GM20431 (cell line): ENCODE results near the gene TRUB1.
"Not testable (repeated sequence)": the region's sequence is repeated elsewhere in the genome, so short reads cannot be mapped to it uniquely, and the experiment has no call there.

ENCODE experiments used
- in situ Hi-C: fragments of 300-500 bp; cut with MseI, MboI; formaldehyde crosslinking; loops from one replicate; pipeline ENCODE4 v1.15.0; 2020; ENCODE audit warnings: low sequenced_read_pairs; ENCODE audit not compliant: unreplicated experiment

Gene TRUB1

GRCh38 chr10:114937962-114938855 lies at the start of gene TRUB1:
Gene TRUB1, plus strand, starts transcription at chr10:114938195. Its CDS starts 59 bp downstream, at chr10:114938254.
- in situ Hi-C loops, result no loop called here

DNA sequence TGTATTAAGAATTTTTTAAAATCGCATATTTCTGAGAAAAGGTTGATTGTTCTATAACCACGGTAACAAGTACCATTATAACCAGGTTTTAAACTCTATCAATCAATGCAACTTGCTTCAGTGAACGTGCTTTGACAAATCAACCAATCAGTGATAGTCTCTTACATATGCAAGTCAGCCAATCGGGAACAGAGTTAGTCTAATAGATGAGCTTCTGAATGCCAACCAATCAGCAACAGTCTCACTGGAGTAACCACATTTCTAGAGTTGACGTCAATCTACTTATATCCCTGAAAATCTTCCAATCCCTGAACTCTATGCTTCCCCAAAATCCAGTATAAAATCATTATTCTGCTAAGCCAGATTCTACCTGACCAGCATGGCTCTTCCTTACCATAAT lies 44.7 kb upstream of the TRUB1 start:
- in situ Hi-C loops, result no loop called here

DNA sequence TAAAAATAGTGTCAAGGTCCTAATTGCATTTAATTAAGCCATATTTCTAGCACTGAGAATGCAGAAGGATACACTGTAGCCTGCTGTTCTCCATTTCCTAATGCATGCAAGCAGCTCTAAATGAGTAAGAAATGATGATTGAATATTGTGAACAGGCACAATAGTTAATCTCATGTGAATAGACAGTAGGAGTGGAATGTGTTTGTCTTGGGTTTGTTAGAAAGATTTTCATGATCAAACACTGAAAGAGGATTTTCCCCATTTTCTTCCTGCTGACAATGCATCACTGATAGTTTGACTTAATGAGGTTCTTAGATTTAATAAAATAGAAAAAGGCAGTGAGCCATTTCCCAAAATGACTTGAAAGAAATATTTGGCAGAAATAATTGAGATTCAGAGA lies 43.1 kb upstream of the TRUB1 start:
- in situ Hi-C loops, result no loop called here

DNA sequence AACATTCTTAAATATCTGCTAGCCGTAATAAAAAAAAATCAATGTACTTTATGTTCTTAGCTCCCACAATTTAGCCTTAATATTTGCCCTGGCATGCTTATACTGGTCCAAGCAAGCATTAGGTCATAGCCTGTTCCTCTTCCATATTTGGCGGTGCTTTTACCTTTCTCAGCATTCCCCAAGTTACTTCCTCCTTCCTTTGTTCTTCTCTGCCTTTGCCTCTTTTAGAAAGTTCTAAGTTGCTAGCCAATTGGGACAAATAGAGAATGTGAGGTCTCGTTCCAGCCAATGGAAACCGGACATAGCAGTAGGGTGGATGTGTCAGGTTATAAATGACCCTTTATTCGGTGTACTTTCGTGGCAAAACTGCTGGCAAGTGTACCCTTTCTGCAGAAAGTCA lies 41.0 kb upstream of the TRUB1 start:
- in situ Hi-C loops, result not testable (repeated sequence)

GRCh38 chr10:114897593-114897992 lies 40.4 kb upstream of the TRUB1 start:
- in situ Hi-C loops, result no loop called here

DNA sequence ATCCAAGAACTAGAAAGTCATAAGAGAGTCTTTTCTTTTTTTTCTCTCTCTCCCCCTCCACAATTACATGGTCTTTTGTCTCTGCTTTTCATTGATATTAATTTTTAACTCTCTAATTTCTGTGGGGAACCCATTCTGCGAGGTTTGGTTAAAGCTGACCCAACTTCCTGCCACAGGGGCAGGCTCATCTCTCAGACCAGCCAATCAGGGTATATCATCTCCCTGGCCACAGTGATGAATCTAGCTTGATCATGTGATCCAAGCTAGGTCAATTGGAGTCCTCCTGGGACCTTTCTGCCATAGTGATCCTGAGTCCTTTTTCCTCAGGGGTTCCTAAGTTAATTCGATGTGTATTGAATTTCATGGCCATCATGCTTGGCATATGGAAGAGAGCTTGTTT lies 38.0 kb upstream of the TRUB1 start:
- in situ Hi-C loops, result no loop called here

GRCh38 chr10:114900658-114901057 lies 37.3 kb upstream of the TRUB1 start:
- in situ Hi-C loops, result no loop called here

DNA sequence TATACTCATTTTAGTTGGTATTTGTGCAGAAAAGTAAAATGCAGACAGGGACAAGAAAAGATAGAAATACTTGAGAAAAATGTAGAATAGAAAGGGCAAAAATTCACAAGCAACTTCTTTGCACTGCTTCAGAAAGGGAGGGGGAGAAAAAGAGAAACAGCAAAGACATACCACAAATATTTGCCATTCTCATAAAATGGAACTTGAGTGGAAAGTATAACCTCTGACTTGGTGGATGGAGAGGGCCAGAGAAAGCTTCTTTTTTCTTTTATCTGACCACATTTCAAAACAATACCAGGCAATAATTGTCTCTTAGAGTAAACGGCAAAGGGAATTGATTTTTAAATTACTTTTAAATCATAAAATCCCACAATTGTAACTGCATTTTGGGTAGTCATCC lies 35.8 kb upstream of the TRUB1 start:
- in situ Hi-C loops, result no loop called here

GRCh38 chr10:114905450-114905849 lies 32.5 kb upstream of the TRUB1 start:
- in situ Hi-C loops, result no loop called here

GRCh38 chr10:114906981-114907380 lies 31.0 kb upstream of the TRUB1 start:
- in situ Hi-C loops, result no loop called here

GRCh38 chr10:114908896-114909295 lies 29.1 kb upstream of the TRUB1 start:
- in situ Hi-C loops, result no loop called here

DNA sequence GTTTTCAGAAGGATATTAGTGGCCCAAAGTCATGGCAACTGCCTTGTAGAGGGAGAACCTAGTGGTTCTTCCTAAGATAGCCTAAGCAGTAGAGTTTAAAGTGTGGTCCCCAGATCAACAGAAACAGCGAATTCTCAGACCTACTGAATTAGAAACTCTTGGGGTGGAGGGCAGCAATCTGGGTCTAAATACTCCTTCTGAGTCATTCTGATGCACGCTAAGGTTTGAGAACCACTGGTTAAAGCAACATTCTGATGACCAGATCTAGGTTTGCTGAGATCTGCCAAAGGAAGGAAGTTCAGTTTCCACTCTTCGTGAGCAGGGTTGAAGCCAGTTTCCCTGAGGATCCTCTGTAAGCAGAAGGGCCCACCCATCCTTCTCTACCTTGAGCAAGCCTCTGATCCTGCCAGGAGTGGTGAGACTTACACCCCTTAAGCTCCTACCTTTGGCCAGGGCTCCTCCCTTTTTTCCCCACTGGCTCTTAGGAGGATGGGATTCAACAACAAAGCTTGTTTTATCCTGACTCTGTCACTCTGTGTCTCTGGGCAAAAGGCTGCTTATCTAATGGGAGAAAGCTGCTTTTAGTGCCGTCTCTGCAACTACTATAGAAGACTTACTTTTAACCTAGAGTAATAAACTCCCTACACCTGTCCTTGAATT lies 26.8 kb upstream of the TRUB1 start:
- in situ Hi-C loops, result no loop called here

- in situ Hi-C loops, result no loop called here
These were observed 26.1 kb upstream of the TRUB1 start for GRCh38 chr10:114911801-114912469.

- in situ Hi-C loops, result no loop called here
These were observed 25.5 kb upstream of the TRUB1 start for GRCh38 chr10:114912470-114912859.

- in situ Hi-C loops, result no loop called here
These were observed 23.4 kb upstream of the TRUB1 start for GRCh38 chr10:114914560-114914959.

DNA sequence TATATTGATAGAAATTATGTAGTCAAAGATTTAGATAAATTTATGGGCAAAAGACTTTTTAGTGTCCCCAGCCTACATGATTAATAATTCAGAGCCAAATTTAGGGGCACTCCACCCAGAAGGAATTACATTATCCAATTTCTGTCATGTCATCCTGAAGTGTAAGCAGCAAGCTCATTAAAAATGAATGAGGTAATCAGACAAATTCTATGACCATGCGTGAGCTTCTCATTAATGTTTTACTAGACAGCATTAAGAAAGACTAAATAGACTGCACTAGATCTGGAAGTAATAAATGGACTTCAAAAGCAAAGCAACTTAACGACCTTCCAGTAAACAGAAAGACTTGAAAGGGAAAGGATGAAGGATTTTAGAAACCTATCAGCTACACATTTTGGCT lies 22.7 kb upstream of the TRUB1 start:
- in situ Hi-C loops, result no loop called here

DNA sequence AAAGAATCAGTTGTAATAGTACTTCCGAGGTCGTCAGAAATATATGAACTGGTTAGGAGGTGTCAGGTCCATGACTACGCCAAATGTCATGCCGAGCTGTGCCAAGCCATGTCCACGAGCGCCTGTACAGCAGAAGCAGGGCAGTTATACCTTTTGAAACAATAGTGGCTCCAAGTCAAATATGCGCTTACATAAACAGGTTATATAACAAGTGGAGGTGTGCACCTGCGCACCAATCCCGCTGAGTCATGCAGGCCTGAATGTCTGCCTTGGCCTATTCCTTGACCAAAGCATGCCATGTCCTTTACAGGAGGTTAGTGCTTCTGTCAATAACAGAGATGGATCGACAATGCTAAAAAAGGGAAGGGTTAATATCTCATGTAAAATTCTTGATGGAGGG lies 21.3 kb upstream of the TRUB1 start:
- in situ Hi-C loops, result no loop called here

DNA sequence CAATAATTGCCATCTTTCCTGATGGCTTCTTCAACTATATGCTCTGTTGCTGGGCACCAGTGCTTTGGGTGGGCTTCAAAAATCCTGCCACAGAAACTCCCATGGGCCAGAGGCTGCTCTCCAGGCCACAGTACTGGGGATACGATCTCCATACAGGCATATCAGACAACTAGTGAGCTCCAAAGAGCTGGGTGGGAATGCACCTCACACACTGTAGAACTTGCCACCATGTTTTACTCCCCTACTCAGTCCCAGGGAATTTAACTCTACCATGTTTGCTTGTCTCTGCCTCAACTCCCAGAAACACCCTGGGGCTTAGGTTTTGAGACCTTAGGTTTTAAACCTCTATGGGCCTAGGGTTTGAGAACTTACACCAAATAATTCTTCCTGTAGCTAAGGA lies 20.5 kb upstream of the TRUB1 start:
- in situ Hi-C loops, result no loop called here

- in situ Hi-C loops, result no loop called here
These were observed 19.9 kb upstream of the TRUB1 start for GRCh38 chr10:114917927-114918672.

- in situ Hi-C loops, result no loop called here
These were observed 17.5 kb upstream of the TRUB1 start for GRCh38 chr10:114920459-114920858.
